ENCODE data around the gene BBX. TPM values are rescaled to one million over a fixed set of nuclear protein-coding genes. Genes with fewer than 3 reads are reported as not detected.

BBX gene
- total and polyA plus RNA-seq, 2 donors from 2014 or later = 8.1 to 85.8 TPM

- no peak overlapping the region for H3K27ac ChIP-seq (ENCODE audit: low read depth in 2 of 2, low read length in 2 of 2)
- H3K4me1 ChIP-seq (ENCODE audit: control insufficient read depth in 2 of 3, insufficient read depth in 2 of 3, low read depth in 1 of 3, low read length in 3 of 3) = peaks cover 0 to 2% (median 0%) of the 10 kb centered on the region in 3 donors
- no peak overlapping the region for H3K9ac ChIP-seq (ENCODE audit: low read length in 3 of 3)
- H3K36me3 ChIP-seq (ENCODE audit: control insufficient read depth in 2 of 3, insufficient read depth in 3 of 3, low read length in 3 of 3) = no peaks in the 10 kb centered on the region
- FAIRE-seq (no peak), DNase-seq (no peak)
- no peaks in the 10 kb centered on the region for H3K9me3 ChIP-seq (ENCODE audit: control insufficient read depth in 2 of 3, insufficient read depth in 1 of 3, low read length in 3 of 3)
- TF ChIP-seq CTCF (IDR thresholded peaks at IDR 0.05; ENCODE audit: borderline replicate concordance, extremely low read depth, insufficient read depth) = no peak
- intact Hi-C loops (cut with DNase I) = no loop called here
- no peaks in the 10 kb centered on the region for H3K27me3 ChIP-seq (ENCODE audit: control insufficient read depth, insufficient read depth, low read length)
- H3K4me3 ChIP-seq (ENCODE audit: low read length in 3 of 3) = no peak overlapping the region
These were observed 178.5 kb downstream of the BBX start for GRCh38 chr3:107701299-107701698.

- FAIRE-seq = no peak
- Histone ChIP-seq H3K9me3 (ENCODE audit: control insufficient read depth in 2 of 3, insufficient read depth in 1 of 3, low read length in 3 of 3) (no peaks in the 10 kb centered on the region), H3K36me3 (ENCODE audit: control insufficient read depth in 2 of 3, insufficient read depth in 3 of 3, low read length in 3 of 3) (no peaks in the 10 kb centered on the region), H3K27me3 (ENCODE audit: control insufficient read depth, insufficient read depth, low read length) (no peaks in the 10 kb centered on the region), H3K4me1 (ENCODE audit: control insufficient read depth in 2 of 3, insufficient read depth in 2 of 3, low read depth in 1 of 3, low read length in 3 of 3) (no peaks in the 10 kb centered on the region), H3K4me3 (ENCODE audit: low read length in 3 of 3) (no peak overlapping the region), H3K27ac (ENCODE audit: low read depth in 2 of 2, low read length in 2 of 2) (no peak overlapping the region), H3K9ac (ENCODE audit: low read length in 3 of 3) (no peak overlapping the region)
- no peak for TF ChIP-seq CTCF (IDR thresholded peaks at IDR 0.05; ENCODE audit: borderline replicate concordance, extremely low read depth, insufficient read depth)
- DNase-seq = no peak
- intact Hi-C loops (cut with DNase I) = no loop called here
These were observed 181.7 kb downstream of the BBX start for GRCh38 chr3:107704477-107704876.

- no peaks in the 10 kb centered on the region for H3K27me3 ChIP-seq (ENCODE audit: control insufficient read depth, insufficient read depth, low read length)
- H3K4me3 ChIP-seq (ENCODE audit: low read length in 3 of 3) = no peak overlapping the region
- FAIRE-seq (no peak), DNase-seq (no peak)
- H3K9me3 ChIP-seq (ENCODE audit: control insufficient read depth in 2 of 3, insufficient read depth in 1 of 3, low read length in 3 of 3) = no peaks in the 10 kb centered on the region
- H3K27ac ChIP-seq (ENCODE audit: low read depth in 2 of 2, low read length in 2 of 2) = no peak overlapping the region
- no peak overlapping the region for H3K9ac ChIP-seq (ENCODE audit: low read length in 3 of 3)
- intact Hi-C loops (cut with DNase I) = no loop called here
- H3K36me3 ChIP-seq (ENCODE audit: control insufficient read depth in 2 of 3, insufficient read depth in 3 of 3, low read length in 3 of 3) = no peaks in the 10 kb centered on the region
- no peaks in the 10 kb centered on the region for H3K4me1 ChIP-seq (ENCODE audit: control insufficient read depth in 2 of 3, insufficient read depth in 2 of 3, low read depth in 1 of 3, low read length in 3 of 3)
- TF ChIP-seq CTCF (IDR thresholded peaks at IDR 0.05; ENCODE audit: borderline replicate concordance, extremely low read depth, insufficient read depth) = no peak
These were observed 182.3 kb downstream of the BBX start for GRCh38 chr3:107705046-107705445.

GRCh38 chr3:107710851-107711250, 188.1 kb downstream of the BBX start:
- Histone ChIP-seq H3K27me3 (ENCODE audit: control insufficient read depth, insufficient read depth, low read length) (no peaks in the 10 kb centered on the region), H3K4me1 (ENCODE audit: control insufficient read depth in 2 of 3, insufficient read depth in 2 of 3, low read depth in 1 of 3, low read length in 3 of 3) (no peaks in the 10 kb centered on the region), H3K9ac (ENCODE audit: low read length in 3 of 3) (no peak overlapping the region), H3K4me3 (ENCODE audit: low read length in 3 of 3) (no peak overlapping the region), H3K36me3 (ENCODE audit: control insufficient read depth in 2 of 3, insufficient read depth in 3 of 3, low read length in 3 of 3) (peaks cover 0 to 5% (median 2%) of the 10 kb centered on the region in 3 donors), H3K27ac (ENCODE audit: low read depth in 2 of 2, low read length in 2 of 2) (no peak overlapping the region), H3K9me3 (ENCODE audit: control insufficient read depth in 2 of 3, insufficient read depth in 1 of 3, low read length in 3 of 3) (no peaks in the 10 kb centered on the region)
- TF ChIP-seq CTCF (IDR thresholded peaks at IDR 0.05; ENCODE audit: borderline replicate concordance, extremely low read depth, insufficient read depth) = no peak
- intact Hi-C loops (cut with DNase I) = no loop called here
- FAIRE-seq (no peak), DNase-seq (no peak)

Data from kidney (tissue), 14 donors.